ENCODE results near the gene SLIT1.

The SLIT1 gene

GRCh38 chr10:97078261-97078937 is 107.4 kb downstream of the SLIT1 start:
- no peak for DNase-seq

- no peak for DNase-seq
Observed at GRCh38 chr10:97076781-97077180, 109.0 kb downstream of the SLIT1 start.

GRCh38 chr10:97075961-97076525 is 109.7 kb downstream of the SLIT1 start:
- no peak for DNase-seq

GRCh38 chr10:97075421-97075820 is 110.3 kb downstream of the SLIT1 start:
- DNase-seq = no peak

GRCh38 chr10:97074256-97075145 is 111.3 kb downstream of the SLIT1 start:
- no peak for DNase-seq

GRCh38 chr10:97072851-97073665 is 112.7 kb downstream of the SLIT1 start:
- DNase-seq = peak; percentile 76

GRCh38 chr10:97071496-97071895 is 114.3 kb downstream of the SLIT1 start:
- DNase-seq = no peak

- DNase-seq = no peak
Observed at GRCh38 chr10:97069576-97070362, 116.0 kb downstream of the SLIT1 start.

GRCh38 chr10:97069026-97069425 is 116.7 kb downstream of the SLIT1 start:
- no peak for DNase-seq

GRCh38 chr10:97067716-97068391 is 117.9 kb downstream of the SLIT1 start:
- DNase-seq = no peak

- DNase-seq = no peak
Observed at GRCh38 chr10:97066877-97067555, 118.7 kb downstream of the SLIT1 start.

GRCh38 chr10:97065686-97066660 is 119.8 kb downstream of the SLIT1 start:
- no peak for DNase-seq

GRCh38 chr10:97065128-97065527 is 120.6 kb downstream of the SLIT1 start:
- DNase-seq = no peak

GRCh38 chr10:97063983-97064837 is 121.5 kb downstream of the SLIT1 start:
- DNase-seq = no peak

- DNase-seq = no peak
Observed at GRCh38 chr10:97063271-97063982, 122.3 kb downstream of the SLIT1 start.

GRCh38 chr10:97062456-97062855 is 123.3 kb downstream of the SLIT1 start:
- DNase-seq = no peak

- DNase-seq = no peak
Observed at GRCh38 chr10:97062046-97062445, 123.7 kb downstream of the SLIT1 start.

- DNase-seq = no peak
Observed at GRCh38 chr10:97061423-97061822, 124.3 kb downstream of the SLIT1 start.

Measured in NCI-H1694 (cell line).